NCI-H82 treated with DMSO at 0.1 percent for 48 hours (cell line): ENCODE measurements around the gene TMSB15B.
"Not testable (repeated sequence)": the region's sequence is repeated elsewhere in the genome, so short reads cannot be mapped to it uniquely, and the experiment has no call there.

Experiments used
- DNase-seq: peaks from one replicate; lab custom pipeline; 2025; ENCODE audit not compliant: unreplicated experiment; lab: John Stamatoyannopoulos, UW

TMSB15B gene

DNA sequence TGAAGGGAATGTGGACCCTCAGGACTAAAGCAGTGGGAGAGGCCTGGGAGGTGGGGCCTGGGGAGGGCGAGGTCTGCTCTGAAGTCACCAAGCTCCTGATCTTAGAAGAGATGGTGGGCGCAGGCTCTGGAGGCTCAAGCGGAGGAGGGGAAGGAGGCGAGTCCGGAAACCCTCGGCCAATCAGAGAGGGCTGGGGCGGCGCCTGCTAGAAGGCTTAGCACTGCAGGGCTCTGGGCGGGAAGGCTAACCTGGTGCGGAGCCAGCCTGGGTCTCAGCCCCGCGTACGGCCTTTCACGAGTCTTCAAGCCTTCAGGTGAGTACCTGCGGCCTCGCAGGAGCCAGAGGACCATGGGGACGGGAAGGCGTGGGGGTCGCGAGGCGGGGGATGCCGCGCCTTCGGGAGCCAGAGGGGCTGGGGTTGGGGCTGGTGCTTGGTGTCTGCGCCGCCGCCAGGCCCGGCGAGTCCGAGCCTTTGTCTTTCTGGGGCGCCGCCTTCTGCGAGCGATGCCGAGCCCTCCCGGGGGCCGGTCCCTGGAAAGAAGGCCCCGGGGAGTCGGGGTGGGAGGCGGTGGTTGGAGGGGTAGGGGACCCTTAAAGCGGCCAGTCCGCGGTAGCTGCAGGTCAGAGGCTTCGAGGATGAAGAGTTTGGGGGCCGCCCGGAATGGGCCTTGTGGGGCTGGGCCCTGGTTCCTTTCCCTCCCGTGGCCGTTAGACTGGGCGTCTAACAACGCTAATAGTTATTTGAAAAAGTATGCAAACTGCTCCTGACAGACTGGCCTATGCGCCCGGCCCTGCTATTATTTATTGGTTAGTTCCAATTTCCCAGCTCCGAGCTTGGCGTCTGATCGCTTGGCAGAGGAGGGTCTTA, at the start of gene TMSB15B:
Gene TMSB15B (plus strand): TSS at position 217 of the 868 bp plus-strand sequence.
- not testable (repeated sequence) for DNase-seq

DNA sequence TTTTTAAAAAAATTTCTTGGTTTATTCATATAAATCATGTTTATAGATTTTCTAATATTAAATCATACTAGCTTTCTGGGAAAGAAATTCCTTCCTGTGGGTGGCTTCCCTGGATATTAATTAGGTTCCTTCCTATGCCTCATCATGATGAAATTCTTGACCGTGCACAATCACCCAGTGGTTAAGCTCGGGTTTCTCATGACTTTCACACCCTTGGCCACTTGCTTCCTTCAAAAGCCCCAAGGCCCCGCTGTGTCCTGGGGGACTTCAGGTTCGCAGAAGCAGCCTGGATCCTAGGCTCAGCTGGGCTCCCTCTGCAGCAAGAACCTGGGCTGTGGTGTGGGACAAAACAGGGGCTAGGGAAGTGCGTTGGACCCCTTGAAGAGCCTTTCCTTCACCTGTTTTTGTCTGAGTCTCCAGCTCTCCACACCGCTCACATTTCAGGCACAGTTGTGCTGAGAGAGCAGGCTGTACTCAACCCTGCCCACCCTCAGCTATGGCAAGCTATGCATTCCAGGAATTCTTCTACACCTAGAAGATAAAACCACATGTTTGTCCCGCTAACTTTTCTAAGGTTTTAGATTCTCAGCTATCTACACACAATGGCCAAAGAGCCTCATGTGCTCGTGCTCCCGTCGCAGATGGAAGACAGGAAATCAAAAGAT, 48.9 kb upstream of the TMSB15B start:
- no peak for DNase-seq

DNA sequence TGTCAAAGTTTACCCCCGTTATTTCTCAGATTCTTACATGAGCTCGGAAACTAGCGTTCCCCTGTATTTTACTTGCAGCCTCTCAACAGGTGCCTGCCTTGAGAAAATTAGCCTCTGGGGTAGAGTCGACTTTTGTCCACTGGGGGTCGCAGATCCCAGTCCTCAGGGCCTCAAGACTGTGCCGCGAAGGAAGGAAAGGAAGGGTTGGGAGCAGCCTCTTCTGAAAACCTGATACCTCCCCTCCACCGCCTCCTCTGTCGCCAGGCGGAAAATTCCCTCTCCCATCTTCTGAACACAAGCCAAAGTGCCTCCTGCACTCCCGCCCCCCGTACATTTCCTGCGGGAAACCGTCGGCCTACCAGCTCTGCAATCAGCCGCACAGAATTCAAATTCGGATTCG, 44.4 kb upstream of the TMSB15B start:
- peak; percentile 56 for DNase-seq

DNA sequence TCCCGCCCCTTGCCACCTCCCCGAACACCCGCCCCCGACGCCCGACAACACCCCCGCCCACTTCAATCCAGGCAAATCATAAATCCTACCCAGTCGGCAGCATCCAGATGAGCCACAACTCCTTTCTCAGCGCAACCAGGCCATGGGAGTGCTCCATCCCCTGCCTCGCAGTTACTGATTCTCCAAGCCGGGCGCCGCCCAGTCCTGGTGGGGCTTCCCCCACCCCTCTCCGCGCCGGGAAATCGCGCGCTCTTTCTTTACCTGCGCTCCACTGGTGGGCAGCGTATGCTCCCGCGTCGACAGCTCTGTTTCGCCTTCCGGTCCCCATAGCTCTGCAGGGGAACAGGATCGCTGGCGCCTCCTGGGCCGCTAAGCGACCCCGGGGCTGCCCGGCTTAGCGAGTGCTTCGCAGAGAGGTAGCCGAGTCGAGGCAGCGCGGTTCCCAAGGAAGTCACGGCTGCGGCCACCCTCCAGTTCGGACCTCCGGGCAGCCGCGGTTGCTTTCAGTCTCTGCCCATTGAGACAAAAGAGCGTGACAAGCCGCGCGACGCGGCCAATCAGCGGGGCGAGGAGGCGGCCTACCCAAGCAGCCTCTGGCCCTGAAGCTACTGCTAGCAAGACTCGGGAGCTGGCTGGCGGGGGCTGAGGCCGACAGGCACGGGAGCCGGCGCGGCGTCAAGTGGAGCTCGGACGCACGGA, 43.7 kb upstream of the TMSB15B start:
- no peak for DNase-seq

DNA sequence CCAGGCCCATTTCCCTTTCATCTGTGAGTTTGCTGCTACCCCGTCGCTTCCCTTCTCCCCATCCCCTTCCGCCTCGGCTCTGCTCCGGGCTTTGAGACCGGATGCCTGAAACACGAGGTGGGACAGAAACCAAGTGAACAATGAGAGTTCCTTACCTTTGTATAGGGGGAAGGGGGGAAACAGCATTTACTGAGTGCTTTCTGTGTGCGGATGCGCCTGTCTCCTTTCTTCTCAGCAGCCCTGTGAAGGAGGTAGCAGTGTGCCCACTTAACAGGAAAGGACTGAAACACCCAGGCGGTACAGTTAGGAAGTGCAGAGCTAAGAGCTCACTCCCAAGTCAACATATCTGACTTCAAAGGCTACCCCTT, 43.2 kb upstream of the TMSB15B start:
- no peak for DNase-seq

DNA sequence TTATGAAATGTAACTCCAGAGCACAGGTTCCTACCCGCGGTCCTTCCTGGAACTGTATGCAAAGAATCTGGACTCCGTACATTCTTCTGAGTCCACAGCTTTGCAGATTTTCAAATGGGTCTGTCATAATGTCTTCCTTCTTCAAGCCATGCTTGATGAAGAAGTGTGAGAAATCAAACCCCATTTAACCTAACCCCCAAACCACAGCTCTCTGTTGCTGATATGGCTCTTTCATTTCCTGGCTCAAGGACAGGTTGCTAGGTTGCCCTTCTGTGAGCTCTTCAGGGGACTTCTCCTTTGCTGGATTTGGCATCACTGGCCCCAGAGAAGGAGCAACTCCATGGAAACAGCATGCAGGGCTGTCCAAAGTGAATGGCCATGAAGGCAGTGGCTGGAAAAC, 41.9 kb upstream of the TMSB15B start:
- DNase-seq, result not testable (repeated sequence)

DNA sequence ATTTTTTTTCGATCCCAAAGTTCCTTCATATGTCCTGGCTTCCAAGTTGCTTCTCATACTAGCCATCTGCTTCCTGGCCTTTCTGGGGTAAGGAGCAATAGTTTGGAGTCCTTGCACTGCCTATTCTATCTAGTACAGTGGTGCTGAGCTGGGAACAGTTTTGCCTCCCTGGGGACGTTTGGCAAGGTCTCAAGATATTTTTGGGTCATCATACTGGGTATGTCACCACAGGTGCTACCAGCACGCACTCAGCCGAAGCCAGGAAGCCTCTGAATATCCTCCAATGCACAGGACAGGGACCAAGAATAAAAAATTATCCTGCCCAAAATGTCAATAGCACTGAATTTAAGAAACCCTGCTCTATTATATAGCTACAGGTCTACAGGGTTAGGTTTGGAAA, 35.4 kb upstream of the TMSB15B start:
- no peak for DNase-seq

DNA sequence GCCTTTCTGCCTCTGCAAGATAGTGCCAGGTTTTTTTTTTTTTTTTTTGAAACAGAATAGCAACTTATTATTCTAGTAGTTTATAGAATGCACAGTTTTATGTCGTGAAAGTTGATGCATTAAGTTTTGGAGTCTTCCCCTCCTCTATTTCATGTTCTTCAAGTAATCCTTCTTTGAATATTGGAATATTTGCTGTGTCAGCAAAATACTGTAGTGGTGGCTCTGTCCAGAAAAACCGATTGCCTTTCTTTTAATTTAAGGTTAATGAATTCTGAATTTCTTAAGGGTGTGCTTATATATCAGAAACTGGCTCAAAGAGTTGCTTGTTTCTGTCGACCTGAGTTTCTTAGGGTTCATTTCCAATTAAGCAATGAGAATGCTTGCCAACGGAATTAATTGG, 34.8 kb upstream of the TMSB15B start:
- DNase-seq, result no peak

DNA sequence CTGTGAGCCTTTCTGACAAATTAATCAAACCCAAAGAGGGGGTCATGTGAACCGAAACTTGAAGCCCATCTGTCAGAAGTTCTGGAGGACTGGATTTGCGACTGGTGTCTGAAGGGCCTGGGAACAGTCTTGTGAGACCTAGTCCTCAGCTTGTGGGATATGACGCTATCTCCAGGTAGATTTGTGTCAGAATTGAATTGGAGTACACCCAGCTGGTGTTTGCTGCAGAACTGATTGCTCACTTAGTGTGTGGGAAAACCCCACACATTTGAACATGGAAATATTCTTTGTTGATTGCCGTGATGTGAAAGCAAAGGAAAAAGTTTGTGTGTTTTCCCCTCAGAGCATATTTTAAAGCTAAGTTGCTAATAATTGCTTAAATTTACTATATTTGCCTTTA, 30.3 kb upstream of the TMSB15B start:
- DNase-seq, result no peak

DNA sequence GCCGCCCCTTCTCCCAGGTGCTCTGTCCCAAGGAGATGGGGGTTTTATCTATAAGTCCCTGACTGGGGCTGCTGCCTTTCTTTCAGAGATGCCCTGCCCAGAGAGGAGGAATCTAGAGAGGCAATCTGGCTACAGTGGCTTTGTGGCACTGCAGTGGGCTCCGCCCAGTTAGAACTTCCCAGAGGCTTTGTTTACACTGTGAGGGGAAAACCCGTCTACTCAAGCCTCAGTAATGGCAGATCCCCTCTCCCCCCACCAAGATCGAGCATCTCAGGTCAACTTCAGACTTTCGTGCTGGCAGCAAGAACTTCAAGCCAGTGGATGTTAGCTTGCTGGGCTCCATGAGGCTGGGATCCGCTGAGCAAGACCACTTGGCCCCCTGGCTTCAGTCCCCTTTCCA, 22.2 kb upstream of the TMSB15B start:
- DNase-seq, result not testable (repeated sequence)

DNA sequence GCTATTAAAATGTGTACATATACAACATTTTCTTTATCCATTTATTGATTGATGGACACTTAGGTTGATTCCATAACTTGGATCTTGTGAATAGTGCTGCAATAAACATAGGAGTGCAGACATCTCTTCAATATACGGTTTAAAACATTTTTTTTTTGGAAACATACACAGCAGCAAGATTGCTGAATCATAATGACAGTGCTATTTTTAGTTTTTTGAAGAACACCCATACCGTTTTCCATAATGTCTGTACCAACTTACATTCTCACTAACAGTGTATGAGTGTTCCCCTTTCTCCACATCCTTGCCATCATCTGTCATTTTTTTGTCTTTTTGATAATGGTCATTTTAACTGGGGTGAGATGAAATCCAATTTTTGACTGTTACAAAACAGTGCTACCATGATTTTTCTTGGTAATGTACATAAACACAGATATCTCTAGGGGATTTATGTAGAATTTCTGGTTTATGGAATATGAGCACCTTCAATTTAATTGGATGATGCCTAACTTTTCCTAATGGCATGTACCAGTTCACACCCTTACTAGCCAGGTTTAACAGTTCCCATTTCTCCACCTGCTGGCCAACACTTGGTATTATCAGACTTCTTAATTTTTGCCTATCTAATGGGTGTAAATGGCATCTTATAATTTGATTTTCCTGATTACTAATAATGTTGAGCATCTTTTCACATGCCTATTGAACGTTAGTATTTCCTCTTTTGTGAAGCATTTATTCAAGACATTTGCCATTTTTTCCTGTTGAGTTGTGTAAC, 21.0 kb upstream of the TMSB15B start:
- no peak for DNase-seq

DNA sequence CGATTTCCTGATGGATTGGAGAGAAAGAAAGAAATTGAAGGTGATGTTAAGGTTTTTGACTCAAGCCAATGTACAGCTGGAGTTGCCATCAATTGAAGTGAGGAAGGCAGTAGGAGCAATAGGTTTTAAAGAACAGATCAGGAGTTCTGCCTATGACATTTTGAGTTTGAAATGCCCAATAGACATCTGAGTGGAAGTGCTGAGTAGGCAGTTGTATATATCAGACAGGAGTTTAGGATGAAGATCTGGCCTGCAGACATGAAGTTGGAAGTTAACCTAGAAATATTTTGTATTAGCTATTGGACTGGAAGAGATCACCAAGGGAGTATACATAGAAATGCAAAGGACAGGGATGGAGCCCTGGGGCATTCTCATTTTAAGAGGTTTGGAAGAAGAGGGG, 12.9 kb upstream of the TMSB15B start:
- DNase-seq, result no peak

DNA sequence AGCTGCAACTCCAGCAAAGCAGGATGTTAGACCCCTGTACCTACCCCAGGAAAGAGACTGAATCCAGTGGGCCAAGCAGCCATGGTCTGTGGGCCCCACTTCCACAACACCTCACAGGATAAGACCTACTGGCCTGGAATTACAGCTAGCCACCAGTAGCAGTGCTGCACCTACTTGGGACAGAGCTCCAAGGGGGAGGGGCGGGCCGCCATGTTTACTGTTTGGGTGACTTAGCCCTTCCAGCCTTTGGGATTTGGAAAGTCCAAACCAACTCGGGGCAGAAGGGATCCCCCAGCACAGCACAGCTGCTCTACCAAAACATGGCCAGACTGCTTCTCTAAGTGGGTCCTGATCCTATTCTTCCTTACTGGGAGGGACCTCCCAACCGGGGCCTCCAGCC, 9.1 kb upstream of the TMSB15B start:
- DNase-seq, result no peak

DNA sequence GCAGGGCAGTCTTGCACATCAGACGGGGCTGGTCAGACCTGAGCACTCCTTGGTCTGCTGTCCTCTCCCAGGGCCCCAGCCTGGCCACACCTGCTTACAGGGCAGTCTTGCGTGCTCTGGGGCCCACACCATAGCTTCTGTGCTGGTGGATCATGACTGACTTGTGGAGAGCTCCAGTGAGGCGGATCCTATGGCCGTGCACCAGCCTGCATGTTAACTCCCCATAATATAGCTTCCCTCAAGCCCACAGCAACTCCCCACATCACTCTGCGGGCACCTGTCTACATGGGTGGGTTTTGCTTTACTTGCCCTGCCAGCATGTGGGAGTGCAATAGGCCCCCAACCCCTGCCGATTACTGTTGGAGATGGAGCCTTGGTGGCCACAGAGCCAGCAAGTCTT, 8.2 kb upstream of the TMSB15B start:
- no peak for DNase-seq

DNA sequence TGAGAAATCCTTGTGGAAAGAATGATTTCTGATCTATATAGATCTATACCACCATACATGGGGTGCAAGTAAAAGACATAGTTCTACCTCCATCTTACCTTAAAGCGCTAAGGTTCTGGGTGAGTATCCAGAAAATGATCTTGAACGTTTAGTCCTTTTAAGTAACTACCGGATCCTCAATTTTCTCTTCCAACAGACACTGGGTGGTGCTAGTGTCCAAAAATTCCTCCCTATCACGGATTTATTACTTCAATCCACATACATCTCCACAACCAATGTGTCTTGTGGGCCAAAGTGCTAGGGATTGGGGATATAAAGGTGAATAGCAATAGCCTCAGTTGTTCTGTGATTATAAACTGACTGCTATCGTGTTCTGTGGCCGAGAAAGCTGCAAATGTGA, 1.8 kb upstream of the TMSB15B start:
- not testable (repeated sequence) for DNase-seq

DNA sequence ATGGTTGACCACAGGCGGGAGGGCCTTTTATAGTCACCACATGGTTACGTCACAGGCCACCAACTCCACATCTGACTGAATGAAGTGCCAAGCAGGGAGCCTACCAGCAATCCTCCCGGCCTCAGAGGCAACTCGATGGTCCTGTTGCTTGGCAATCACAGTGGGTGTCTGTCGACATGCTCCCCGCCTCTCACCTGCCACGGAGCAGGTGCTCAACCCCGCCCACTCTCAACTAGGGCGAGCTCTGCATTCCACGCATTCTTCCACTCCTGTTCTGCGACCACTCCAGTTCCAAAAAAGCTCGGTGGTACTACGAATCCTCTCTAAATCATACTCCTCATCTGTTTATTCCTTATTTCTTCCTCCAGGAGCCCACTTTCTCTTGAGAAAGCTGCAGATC, 21.1 kb downstream of the TMSB15B start:
- not testable (repeated sequence) for DNase-seq

DNA sequence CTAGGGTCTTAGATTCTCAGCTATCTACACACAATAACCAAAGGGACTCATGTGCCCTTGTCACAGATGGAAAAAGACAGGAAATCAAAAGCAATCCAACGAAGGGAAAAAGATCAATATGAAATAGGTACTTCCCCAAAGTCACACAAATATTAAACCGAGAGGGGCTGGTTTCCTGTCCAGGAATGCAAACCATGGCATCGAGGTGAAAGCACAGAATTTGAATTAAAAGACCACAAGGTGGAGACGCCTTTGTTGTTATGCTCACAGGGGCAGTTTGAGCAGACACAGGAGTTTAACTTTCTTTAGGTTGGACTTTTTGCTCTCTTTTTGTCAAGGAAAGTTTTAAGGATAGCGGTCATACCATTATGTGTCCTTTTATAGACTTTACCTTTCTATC, 36.8 kb downstream of the TMSB15B start:
- no peak for DNase-seq

DNA sequence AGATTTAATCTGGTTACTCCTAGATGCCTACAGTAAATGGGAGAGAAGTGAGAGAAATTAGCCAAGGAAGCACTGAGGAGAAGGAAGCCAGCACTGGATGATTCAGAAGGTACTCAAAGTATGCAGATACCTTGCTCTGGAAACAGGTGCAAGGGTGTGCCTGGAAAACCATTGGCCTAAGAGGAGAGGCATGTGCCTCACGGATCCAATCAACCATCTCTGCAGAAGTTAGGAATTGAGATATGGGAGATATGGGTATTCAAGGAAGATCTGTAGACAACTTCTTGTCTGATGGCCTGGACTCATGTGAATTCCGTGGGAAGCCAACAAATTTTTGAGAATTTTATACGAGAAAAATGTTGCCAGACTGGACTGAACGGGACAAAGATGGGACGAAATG, 46.4 kb downstream of the TMSB15B start:
- no peak for DNase-seq

DNA sequence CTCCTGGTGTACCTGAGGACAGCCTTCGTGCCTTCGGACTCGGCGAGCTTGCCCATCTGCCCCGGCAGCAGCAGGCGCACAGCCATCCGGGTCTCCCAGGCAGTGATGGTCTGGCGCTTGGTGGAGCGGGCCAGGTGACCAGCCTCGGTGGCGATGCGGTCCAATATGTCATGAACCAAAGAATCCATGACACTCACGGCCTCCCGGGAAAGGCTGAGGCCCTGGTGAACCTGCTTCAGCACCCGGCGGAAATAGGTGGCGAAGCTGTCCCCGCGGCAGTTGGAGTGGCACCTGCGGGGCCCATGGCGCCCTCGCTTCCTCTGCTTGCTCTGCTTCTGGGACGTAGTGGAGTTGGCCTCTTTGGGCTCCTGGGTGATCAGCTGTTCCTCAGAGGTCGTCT, 50.7 kb downstream of the TMSB15B start:
- DNase-seq, result no peak

DNA sequence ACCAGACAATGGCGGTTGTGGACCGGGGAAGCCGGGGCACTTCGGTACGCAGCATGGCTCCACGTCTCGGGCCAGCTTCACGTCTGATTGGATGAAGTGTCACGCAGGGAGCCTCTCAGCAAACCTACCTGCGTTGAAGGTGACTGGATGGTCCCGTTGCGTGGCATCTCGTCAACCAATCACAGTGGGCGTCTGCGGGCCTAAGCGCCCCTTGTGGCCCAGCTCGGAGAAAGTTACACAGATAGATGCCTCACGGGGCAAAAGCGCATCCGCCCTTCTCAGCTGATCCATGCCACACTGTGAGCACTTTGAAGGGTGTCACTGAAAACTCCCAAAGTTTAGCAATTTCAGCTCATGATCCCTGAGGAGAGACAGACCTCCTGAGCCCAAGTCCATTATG, 51.2 kb downstream of the TMSB15B start, which contains the start of gene H2BW1:
Gene H2BW1 (minus strand): TSS at position 103 of the 400 bp plus-strand sequence. CDS start 132 bp downstream, outside the sequence.
- DNase-seq, result no peak

DNA sequence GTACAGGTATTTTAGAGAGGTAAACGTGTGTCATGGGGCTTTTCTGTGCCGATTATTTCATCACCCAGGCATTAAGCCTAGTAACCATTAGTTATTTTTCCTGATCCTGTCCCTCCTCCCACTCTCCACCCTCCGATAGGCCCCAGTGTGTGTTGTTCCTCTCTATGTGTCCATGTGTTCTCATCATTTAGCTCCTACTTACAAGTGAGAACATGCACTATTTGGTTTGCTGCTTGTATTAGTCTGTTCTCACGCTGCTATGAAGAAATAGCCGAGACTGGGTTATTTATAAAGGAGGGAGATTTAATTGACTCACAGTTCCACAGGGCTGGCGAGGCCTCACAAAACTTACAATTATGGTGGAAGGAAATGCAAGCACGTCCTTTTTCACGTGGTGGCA, 53.1 kb downstream of the TMSB15B start:
- DNase-seq, result not testable (repeated sequence)
